Measurements from ENCODE around the gene MSRB1. TPM values are rescaled to one million over a fixed set of nuclear protein-coding genes. Genes with fewer than 3 reads are reported as not detected.

MSRB1 gene, protein sequence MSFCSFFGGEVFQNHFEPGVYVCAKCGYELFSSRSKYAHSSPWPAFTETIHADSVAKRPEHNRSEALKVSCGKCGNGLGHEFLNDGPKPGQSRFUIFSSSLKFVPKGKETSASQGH
- total RNA-seq, result 6.1 TPM in 2 replicates

GRCh38 chr16:1942810-1943726, at the start of gene MSRB1:
TSS of gene MSRB1 (minus strand) at chr16:1943199. CDS start at chr16:1943156, 43 bp downstream.

DNA sequence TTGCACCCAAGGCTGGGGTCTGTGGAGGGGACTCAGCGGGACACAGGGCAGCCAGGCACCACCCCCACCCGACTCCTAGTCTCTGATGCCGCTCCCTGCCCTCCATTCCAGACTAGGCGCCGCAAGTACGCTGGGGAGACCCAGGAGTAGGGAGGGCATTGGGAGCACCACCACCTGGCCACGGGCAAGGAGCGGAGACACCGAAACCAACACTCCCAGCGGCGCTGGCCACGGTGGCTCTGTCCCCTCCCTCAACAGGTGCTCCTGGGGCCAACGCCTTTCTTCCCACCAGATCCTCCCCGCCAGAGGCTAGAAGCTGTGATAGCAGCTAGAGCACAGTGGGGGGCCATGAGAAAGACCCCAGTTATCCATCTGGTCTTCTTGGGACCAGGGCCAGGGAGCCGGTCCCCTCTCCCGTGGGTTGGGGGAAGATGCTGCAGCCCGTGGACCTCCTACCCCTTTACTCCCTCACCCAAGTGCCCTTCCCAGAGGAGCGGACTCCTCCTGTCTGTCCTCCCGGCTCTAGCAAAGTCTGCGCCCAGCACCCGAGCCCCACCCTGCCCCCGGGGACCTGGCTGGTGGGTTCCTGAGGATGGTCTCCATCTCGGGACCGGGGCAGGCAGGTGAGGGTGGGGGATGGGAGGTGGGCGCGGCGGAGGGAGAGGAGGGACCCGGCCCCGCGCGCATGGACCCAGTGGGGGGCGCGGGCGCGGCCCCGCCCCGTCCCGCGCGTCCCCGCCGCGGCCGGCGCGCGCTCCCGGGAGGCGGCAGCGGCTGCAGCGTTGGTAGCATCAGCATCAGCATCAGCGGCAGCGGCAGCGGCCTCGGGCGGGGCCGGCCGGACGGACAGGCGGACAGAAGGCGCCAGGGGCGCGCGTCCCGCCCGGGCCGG, 46.5 kb upstream of the MSRB1 start, which contains the start of gene SYNGR3:
Gene SYNGR3, plus strand, starts transcription at position 762 of the 892 bp plus-strand sequence. CDS start 133 bp downstream, outside the sequence.

DNA sequence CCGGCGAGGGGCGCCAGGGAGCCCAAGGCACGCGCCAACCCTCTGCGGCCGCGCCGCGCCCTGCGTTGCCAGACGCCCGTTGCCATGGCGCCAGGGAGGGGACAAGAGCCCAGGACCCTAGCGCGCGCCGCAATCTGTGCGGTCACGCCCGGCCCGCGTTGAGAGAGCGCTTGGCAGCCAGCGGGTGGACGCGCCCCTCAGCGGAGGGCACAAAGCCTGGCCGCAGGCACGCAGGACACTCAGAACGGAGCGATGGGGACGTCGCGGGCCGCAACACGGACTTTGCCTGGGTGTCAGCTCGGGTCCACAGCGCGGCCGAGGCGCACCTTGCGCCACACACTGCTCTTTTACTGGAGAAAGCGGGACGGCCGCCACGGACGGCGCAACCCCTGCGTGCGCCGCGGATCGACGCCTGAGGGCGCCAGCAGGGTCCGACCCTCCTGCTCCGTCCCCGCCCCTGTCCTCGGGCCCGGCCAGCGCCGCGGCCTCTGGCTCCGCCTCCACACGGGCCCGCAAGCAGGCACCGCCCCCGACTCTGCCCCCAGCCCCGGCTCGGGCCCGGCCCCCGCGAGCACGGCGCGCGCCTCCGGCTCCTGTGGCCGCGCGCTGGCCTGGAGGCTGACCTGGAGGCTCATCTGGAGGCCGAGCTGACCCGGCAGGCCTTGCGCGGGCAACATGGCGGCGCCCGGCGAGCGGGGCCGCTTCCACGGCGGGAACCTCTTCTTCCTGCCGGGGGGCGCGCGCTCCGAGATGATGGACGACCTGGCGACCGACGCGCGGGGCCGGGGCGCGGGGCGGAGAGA, 40.7 kb upstream of the MSRB1 start, which contains the start of gene GFER:
Gene GFER, plus strand, starts transcription at position 650 of the 803 bp plus-strand sequence. Its CDS starts 26 bp downstream, at position 676.

GRCh38 chr16:1981398-1981836, 38.4 kb upstream of the MSRB1 start, which contains the start of gene NOXO1:
TSS of gene NOXO1 (minus strand) at chr16:1981469. CDS start at chr16:1981179, 290 bp downstream.

GRCh38 chr16:1971796-1972489, 28.9 kb upstream of the MSRB1 start, which contains the start of gene TBL3:
TSS of gene TBL3 (plus strand) at chr16:1972053. CDS start at chr16:1972165, 112 bp downstream.

GRCh38 chr16:1966460-1966859, 23.5 kb upstream of the MSRB1 start, which contains the start of gene RNF151:
TSS of gene RNF151 (plus strand) at chr16:1966856. CDS start at chr16:1966882, 26 bp downstream.

DNA sequence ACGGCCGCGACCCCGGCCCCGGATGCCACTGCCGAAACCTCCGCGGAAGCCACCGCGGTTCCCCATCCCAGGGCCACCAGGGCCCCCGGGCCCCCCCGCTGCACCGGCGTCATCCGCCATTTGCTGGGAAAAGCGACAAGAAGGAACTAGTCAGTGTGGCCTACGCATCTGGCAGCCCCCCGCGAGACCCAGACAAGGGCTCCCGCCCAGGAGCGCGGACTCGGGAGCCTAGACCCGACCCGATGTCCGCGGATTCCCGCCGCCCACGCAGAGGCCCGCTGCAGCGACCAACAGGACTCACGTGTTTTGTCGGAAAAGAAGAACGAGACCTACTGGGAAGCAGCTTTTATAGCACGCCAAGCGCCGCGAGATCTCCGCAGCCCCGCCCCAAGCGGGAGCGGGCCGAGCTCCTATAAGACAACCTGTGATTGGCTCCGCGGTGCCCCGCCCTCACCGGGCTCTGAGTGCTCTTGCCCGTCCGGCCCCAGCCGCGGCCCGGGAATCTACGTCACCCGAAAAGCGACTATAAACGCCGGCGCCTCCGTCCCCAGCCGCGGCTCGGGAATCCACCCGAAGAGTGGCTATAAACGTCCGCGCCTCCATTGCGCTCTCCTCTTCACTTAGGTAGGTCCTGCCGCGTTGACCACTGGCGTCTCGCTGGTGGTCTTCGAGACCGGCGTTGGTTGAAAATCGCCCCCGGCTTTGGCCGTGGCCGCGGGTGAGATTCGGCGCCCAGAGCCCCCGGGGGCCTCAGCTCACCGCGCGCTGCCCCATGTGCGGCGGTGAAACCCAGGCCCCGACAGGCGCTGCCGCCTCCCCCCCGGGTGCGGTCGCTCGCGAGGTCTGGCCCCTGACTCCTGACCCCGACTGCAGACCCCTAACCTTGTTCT, 21.8 kb upstream of the MSRB1 start, which contains the start of gene RPS2:
Gene RPS2, minus strand, starts transcription at position 321 of the 890 bp plus-strand sequence. Its CDS starts 201 bp downstream, at position 120.

DNA sequence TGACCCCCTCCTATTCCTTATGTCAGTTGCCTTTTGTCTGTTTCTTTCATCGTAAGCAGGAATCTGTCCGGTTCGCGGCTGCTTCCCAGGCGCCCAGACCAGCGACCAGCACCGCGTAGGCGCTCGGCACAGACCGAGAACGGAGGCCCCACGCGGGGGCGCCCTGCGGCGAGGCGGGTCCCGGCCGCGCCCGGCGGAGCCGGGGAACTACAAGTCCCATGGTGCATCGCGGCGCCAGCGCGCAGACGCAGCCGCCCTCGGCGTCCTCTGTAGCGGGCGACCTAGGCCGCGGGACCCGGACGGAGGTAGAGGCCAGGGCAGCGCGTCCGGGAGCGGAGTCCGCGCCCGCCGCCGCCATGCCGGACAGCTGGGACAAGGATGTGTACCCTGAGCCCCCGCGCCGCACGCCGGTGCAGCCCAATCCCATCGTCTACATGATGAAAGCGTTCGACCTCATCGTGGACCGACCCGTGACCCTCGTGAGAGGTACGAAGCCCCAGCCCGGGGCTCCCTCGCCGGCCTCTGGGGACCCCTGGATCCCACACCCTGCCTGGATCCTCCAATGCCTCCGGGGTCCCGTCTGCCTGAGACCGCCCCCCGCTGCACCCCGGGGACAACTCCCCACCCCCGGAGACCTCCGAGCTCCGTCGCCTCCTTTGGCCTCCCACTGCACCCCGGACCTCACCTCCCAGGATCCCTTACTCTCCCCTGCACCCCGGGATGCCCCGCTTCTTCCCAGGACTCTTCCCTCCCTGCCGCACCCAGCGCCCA, 16.5 kb upstream of the MSRB1 start, which contains the start of gene NDUFB10:
Gene NDUFB10, plus strand, starts transcription at position 270 of the 771 bp plus-strand sequence. Its CDS starts 87 bp downstream, at position 357.

DNA sequence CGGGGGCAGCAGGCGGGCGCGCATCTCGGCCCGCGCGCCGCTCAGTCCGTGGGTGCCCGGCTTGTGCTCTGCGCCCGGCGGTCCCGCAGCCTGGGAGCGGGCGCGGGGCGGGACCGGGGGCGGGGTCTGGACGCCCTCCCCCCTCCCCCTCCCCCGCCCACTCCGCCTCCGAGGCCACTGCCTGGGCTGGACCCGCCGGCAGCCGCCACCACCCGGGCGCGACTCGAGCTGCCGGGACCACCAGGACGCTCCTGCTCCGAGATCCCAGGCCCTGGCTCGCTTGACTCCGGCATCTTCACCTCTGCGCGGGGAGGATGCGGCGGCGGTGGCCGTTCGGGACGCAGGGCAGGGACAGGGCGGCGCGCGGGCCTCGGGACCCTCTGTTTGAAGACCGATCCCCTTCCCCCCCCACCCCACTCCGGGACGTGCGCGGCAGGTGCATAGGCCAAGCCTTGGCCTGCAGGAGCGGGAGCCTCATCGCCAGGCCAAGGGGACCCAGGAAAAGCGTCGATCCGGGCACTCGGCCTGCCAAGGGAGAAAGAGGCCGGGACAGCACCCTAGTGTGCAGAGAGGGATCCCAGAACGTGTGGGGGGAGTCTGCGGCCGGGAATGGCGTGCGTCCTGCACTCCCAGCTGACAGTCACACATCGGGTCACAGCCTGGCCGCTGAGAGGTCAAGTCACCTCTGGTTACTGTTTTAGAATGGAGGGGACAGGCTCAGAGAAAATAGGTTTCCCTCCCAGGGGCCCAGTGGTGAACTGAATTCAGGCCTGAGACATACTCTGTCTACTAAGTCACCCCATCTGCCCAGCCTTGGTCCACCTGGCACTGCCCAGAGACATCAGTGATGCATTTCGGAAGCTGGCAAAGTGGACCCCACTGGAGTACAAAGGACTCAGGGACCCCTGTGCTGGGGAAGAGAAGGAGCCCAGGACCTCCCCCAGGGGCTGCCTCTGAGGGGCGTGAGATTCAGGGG, 24.4 kb downstream of the MSRB1 start, which contains the start of gene HS3ST6:
Gene HS3ST6, minus strand, starts transcription at position 65 of the 976 bp plus-strand sequence. CDS start 92 bp downstream, outside the sequence.

Other genes with a start within 250 kb of the MSRB1 start
- gene MAPK8IP3, start 237.0 kb downstream of the MSRB1 start, total RNA-seq, result 48.4 and 59.9 TPM in 2 replicates
- 47.7 and 66.5 TPM in 2 replicates for gene NME3, start 171.7 kb downstream of the MSRB1 start, total RNA-seq
- 13.5 and 18.0 TPM in 2 replicates for gene EME2, start 170.4 kb downstream of the MSRB1 start, total RNA-seq
- 73.8 and 84.8 TPM in 2 replicates for gene MRPS34, start 170.1 kb downstream of the MSRB1 start, total RNA-seq
- gene SPSB3, start 160.6 kb downstream of the MSRB1 start, total RNA-seq, result 31.3 and 42.3 TPM in 2 replicates
- 70.0 and 90.2 TPM in 2 replicates for gene NUBP2, start 160.2 kb downstream of the MSRB1 start, total RNA-seq
- under 0.01 and 0.15 TPM in 2 replicates for gene IGFALS, start 149.5 kb downstream of the MSRB1 start, total RNA-seq
- 25.9 and 33.9 TPM in 2 replicates for gene HAGH, start 116.4 kb downstream of the MSRB1 start, total RNA-seq
- 82.9 and 96.4 TPM in 2 replicates for gene FAHD1, start 116.0 kb downstream of the MSRB1 start, total RNA-seq
- gene MEIOB, start 71.0 kb downstream of the MSRB1 start, total RNA-seq, result 0.15 and 0.33 TPM in 2 replicates
- not detected in 2 replicates for gene HS3ST6, start 24.8 kb downstream of the MSRB1 start, total RNA-seq
- not detected in 2 replicates for gene RPL3L, start 11.5 kb upstream of the MSRB1 start, total RNA-seq
- 139 and 192 TPM in 2 replicates for gene NDUFB10, start 16.3 kb upstream of the MSRB1 start, total RNA-seq
- gene RPS2, start 21.6 kb upstream of the MSRB1 start, total RNA-seq, result 1,747 and 2,610 TPM in 2 replicates
- gene RNF151, start 23.7 kb upstream of the MSRB1 start, total RNA-seq, result not detected in 2 replicates
- 40.2 and 56.6 TPM in 2 replicates for gene TBL3, start 28.9 kb upstream of the MSRB1 start, total RNA-seq
- gene NOXO1, start 38.3 kb upstream of the MSRB1 start, total RNA-seq, result 0.15 TPM in 1 of 2 replicates, not detected in the other
- gene GFER, start 41.0 kb upstream of the MSRB1 start, total RNA-seq, result 14.7 and 17.7 TPM in 2 replicates
- gene SYNGR3, start 46.8 kb upstream of the MSRB1 start, total RNA-seq, result 4.8 and 9.4 TPM in 2 replicates
- gene ZNF598, start 66.6 kb upstream of the MSRB1 start, total RNA-seq, result 27.3 and 27.5 TPM in 2 replicates
- gene NPW, start 76.6 kb upstream of the MSRB1 start, total RNA-seq, result 0.29 and 2.5 TPM in 2 replicates
- gene NHERF2, start 83.7 kb upstream of the MSRB1 start, total RNA-seq, result 30.5 and 60.4 TPM in 2 replicates
- 26.6 and 27.8 TPM in 2 replicates for gene NTHL1, start 104.6 kb upstream of the MSRB1 start, total RNA-seq
- gene TSC2, start 104.8 kb upstream of the MSRB1 start, total RNA-seq, result 70.5 and 85.2 TPM in 2 replicates
- 184 and 227 TPM in 2 replicates for gene PKD1, start 192.7 kb upstream of the MSRB1 start, total RNA-seq
- gene RAB26, start 205.4 kb upstream of the MSRB1 start, total RNA-seq, result 1.2 and 2.9 TPM in 2 replicates
- gene TRAF7, start 212.6 kb upstream of the MSRB1 start, total RNA-seq, result 59.2 and 92.1 TPM in 2 replicates

All from smooth muscle cell of trachea (primary cell).